ENCODE data around the gene BTRC.

DNA sequence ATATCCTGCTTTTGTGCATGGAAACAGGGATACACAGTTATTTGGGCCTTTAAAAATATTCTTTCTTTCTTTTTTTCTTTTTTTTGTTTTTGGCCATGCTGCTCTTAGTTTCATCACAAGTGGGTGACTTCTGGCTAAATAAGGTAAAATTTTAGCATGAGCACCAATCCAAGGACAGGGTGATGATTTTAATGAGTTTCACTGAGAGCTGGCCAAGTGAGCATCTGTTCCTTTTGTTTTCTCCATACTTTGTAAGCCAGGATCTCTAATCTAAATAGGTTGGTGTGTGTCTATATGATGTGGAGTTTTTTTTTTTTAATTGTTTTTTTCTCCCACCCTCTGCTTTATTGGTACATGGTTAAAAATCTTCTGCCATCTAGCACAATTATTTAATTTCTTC, 127.3 kb downstream of the BTRC start:
- TF ChIP-seq, protein P1, sequence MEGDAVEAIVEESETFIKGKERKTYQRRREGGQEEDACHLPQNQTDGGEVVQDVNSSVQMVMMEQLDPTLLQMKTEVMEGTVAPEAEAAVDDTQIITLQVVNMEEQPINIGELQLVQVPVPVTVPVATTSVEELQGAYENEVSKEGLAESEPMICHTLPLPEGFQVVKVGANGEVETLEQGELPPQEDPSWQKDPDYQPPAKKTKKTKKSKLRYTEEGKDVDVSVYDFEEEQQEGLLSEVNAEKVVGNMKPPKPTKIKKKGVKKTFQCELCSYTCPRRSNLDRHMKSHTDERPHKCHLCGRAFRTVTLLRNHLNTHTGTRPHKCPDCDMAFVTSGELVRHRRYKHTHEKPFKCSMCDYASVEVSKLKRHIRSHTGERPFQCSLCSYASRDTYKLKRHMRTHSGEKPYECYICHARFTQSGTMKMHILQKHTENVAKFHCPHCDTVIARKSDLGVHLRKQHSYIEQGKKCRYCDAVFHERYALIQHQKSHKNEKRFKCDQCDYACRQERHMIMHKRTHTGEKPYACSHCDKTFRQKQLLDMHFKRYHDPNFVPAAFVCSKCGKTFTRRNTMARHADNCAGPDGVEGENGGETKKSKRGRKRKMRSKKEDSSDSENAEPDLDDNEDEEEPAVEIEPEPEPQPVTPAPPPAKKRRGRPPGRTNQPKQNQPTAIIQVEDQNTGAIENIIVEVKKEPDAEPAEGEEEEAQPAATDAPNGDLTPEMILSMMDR (IDR thresholded peaks at IDR 0.05): no peak
- TF ChIP-seq POLR2A (IDR thresholded peaks at IDR 0.05) (no peak), EP300 (IDR thresholded peaks at IDR 0.05) (no peak)

Data from stomach (tissue), 4 donors.